Natural killer cell (primary cell): ENCODE measurements around the gene OPA3. TPM values are rescaled to one million over a fixed set of nuclear protein-coding genes. Genes with fewer than 3 reads are reported as not detected.

Source experiments
- ATAC-seq, 3 donors: fragments of 150-1000 bp in 2 of 3; fragments of 200-7000 bp in 1 of 3; cut with Tn5 transposase; 1 replicate in 1 of 3; 2 replicates in 2 of 3; pipeline ENCODE4 v1.10.0; 2021; ENCODE audit warnings: mild to moderate bottlenecking in 2 of 3, moderate library complexity in 2 of 3
- DNase-seq, 2 donors: peaks; one replicate each; pipeline versions ENCODE4 v3.0.0 to v3.0.0-alpha.2; 2013 to 2021; ENCODE audit warnings: mixed read lengths in 1 of 2
- H3K27ac ChIP-seq: one replicate; pipeline ENCODE4 v1.5.1; 2013; ENCODE audit warnings: mild to moderate bottlenecking, low read length
- H3K27me3 ChIP-seq: one replicate; pipeline ENCODE4 v1.6.1; 2013; ENCODE audit warnings: low read length; ENCODE audit not compliant: control insufficient read depth, insufficient read depth
- H3K36me3 ChIP-seq: one replicate; pipeline ENCODE4 v1.6.1; 2013; ENCODE audit warnings: low read length; ENCODE audit not compliant: control insufficient read depth, insufficient read depth
- H3K4me1 ChIP-seq: one replicate; pipeline ENCODE4 v1.6.1; 2013; ENCODE audit warnings: low read length; ENCODE audit not compliant: control insufficient read depth, insufficient read depth
- H3K4me3 ChIP-seq: one replicate; pipeline ENCODE4 v1.5.1; 2013; ENCODE audit warnings: low read length
- H3K9me3 ChIP-seq: one replicate; pipeline ENCODE4 v1.6.1; 2013; ENCODE audit warnings: low read length; ENCODE audit not compliant: control insufficient read depth, insufficient read depth
- H3K27ac Mint-ChIP-seq, 2 donors: one replicate each; pipeline ENCODE4 v1.8.0; 2022; ENCODE audit warnings: mild to moderate bottlenecking in 2 of 2, mixed read lengths in 2 of 2, moderate library complexity in 1 of 2
- H3K27me3 Mint-ChIP-seq, 2 donors: one replicate each; pipeline ENCODE4 v1.8.0; 2022; ENCODE audit warnings: low read depth in 2 of 2, mixed read lengths in 2 of 2
- H3K36me3 Mint-ChIP-seq: one replicate; pipeline ENCODE4 v1.8.0; 2022; ENCODE audit warnings: mixed read lengths
- H3K4me1 Mint-ChIP-seq, 2 donors: one replicate each; pipeline ENCODE4 v1.8.0; 2022; ENCODE audit warnings: mixed read lengths in 2 of 2
- H3K4me3 Mint-ChIP-seq: one replicate; pipeline ENCODE4 v1.8.0; 2022; ENCODE audit warnings: mild to moderate bottlenecking, moderate library complexity, mixed read lengths
- H3K9me3 Mint-ChIP-seq, 2 donors: one replicate each; pipeline ENCODE4 v1.8.0; 2022; ENCODE audit warnings: mixed read lengths in 2 of 2
- WGBS: methylation state at CpG from one replicate; pipeline ENCODE4 v1.1.7; 2013; ENCODE audit warnings: missing lambda C conversion rate; ENCODE audit not compliant: insufficient coverage; 5-methylcytosine and 5-hydroxymethylcytosine counted together
- intact Hi-C: fragments of 100-400 bp; cut with micrococcal nuclease; formaldehyde crosslinking; loops from one replicate; pipeline ENCODE4 v1.14.2; 2022
- total RNA-seq, 4 donors: library from RNA; stranded (reverse); fragments of 120-200 nt in 1 of 4; gene quantifications; one replicate each; pipeline versions ENCODE4 v1.2.3 to v1.2.4, GENCODE V29; 2013 to 2022
- TF ChIP-seq, protein P1 (sequence below): fragments of 200-600 bp; IDR thresholded peaks from one replicate; pipeline ENCODE4 v1.8.0; 2022; ENCODE audit warnings: antibody characterized with exemption

OPA3 gene
- total RNA-seq, 3 donors from 2014 or later (not counting 1 experiment from before 2014, with no cell fraction given): 8.2 to 10.4 (median 9.0) TPM

DNA sequence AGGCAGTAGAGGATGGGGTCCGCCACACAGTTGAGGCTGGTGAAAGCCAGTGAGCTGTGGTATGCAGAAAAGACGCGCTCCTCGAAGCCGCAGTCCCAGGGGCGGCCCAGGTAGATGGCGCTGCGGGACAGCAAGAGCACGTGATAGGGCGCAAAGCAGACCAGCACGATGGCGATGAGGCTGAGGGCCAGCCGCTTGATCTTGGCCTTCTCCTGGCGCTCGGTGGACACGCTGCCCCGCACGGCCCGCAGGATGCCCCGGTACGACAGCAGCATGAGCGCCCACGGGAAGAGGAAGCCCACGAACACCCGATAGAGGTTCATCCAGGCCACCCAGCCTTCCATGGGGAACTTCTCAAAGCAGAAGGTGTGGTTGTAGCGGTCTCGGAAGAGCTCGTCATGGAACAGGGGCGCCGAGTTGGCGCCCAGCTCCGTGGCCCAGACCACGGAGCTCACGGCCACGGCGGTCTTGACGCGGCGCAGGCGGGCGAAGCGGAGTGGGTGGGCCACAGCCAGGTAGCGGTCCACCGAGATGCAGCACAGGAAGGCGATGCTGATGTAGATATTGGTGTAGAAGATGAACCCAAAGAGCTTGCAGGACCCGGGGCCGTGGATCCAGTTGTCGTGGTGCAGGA is 6.5 kb upstream of the OPA3 start:
- H3K36me3 ChIP-seq: no peaks in the 10 kb centered on the region
- no peak overlapping the region for H3K4me3 ChIP-seq
- peak in 1 of 2 donors; percentile 51 for DNase-seq
- no peaks in the 10 kb centered on the region for H3K9me3 ChIP-seq
- WGBS: 50% methylated on average over 47 of the region's 48 CpGs
- Mint-ChIP-seq H3K27me3 (peaks cover 43 to 45% of the 10 kb centered on the region in 2 donors), H3K4me3 (no peak overlapping the region), H3K36me3 (no peaks in the 10 kb centered on the region), H3K27ac (peak overlapping the region in 1 of 2 donors; percentile 55), H3K9me3 (no peaks in the 10 kb centered on the region), H3K4me1 (peaks cover 0 to 5% of the 10 kb centered on the region in 2 donors)
- H3K4me1 ChIP-seq: peaks cover 3% of the 10 kb centered on the region
- intact Hi-C loops: no loop called here
- peak; percentile 44 to 69 (median 66) for ATAC-seq
- no peak overlapping the region for H3K27ac ChIP-seq
- H3K27me3 ChIP-seq: peaks cover 3% of the 10 kb centered on the region
- TF ChIP-seq, protein P1, sequence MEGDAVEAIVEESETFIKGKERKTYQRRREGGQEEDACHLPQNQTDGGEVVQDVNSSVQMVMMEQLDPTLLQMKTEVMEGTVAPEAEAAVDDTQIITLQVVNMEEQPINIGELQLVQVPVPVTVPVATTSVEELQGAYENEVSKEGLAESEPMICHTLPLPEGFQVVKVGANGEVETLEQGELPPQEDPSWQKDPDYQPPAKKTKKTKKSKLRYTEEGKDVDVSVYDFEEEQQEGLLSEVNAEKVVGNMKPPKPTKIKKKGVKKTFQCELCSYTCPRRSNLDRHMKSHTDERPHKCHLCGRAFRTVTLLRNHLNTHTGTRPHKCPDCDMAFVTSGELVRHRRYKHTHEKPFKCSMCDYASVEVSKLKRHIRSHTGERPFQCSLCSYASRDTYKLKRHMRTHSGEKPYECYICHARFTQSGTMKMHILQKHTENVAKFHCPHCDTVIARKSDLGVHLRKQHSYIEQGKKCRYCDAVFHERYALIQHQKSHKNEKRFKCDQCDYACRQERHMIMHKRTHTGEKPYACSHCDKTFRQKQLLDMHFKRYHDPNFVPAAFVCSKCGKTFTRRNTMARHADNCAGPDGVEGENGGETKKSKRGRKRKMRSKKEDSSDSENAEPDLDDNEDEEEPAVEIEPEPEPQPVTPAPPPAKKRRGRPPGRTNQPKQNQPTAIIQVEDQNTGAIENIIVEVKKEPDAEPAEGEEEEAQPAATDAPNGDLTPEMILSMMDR: no peak

DNA sequence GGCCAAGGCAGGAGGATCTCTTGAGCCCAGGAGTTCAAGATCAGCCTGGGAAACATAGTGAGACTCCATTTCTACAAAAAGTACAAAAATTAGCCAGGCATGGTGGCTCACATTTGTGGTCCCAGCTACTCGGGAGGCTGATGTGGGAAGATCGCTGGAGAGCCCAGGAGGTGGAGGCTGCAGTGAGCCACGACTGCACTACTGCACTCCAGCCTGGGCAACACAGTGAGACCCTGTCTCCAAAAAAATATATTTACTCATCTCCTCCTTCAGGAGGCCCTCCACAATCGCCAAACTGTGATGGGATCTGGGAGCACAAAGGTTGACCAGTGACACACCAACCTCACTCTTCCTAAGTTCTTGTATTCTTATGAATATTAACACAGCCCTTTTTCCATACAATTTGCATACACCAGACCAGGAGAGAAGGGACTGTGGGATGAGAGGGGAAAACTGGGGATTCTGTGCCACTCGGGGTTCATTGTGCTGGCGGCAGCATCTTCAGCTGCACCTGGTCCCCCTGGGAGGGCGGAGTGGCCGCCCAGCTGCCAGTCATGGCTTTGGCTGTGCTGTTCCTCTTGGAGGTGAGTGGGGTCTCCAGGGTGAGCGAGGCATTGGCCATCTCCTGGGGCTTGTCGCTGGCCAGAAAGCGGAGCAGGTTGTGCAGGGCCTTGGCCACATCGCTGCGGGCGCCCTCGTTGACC is 5.8 kb upstream of the OPA3 start:
- peaks cover 3% of the 10 kb centered on the region for H3K27me3 ChIP-seq
- Mint-ChIP-seq H3K4me1 (peaks cover 1 to 6% of the 10 kb centered on the region in 2 donors), H3K4me3 (no peak overlapping the region), H3K9me3 (no peaks in the 10 kb centered on the region), H3K27me3 (peaks cover 37 to 40% of the 10 kb centered on the region in 2 donors), H3K27ac (no peak overlapping the region), H3K36me3 (no peaks in the 10 kb centered on the region)
- WGBS: 71% methylated on average over 15 of the region's 15 CpGs
- intact Hi-C loops: no loop called here
- H3K4me3 ChIP-seq: no peak overlapping the region
- no peak for DNase-seq
- H3K36me3 ChIP-seq: no peaks in the 10 kb centered on the region
- H3K4me1 ChIP-seq: peaks cover 4% of the 10 kb centered on the region
- H3K27ac ChIP-seq: no peak overlapping the region
- no peaks in the 10 kb centered on the region for H3K9me3 ChIP-seq
- TF ChIP-seq, protein P1: no peak
- ATAC-seq: no peak

DNA sequence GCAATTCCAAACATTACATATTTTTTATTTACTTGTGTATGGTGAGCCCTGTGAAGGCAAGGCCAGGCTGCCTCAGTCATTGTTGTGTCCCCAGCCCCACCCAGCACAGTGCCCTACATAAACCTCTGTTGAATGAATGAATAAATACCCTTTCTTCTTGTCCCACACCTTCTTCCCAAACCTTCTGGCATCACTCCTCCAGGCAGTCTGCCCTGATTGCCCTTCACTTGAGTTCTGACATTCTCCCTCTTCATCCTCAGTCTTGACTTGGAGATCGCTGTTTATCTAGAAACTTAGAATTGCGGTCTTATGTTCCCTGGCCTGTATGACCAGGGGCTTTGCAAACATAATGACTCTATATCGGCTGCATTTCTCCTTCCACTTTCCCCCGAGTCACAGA is 5.2 kb upstream of the OPA3 start:
- no peaks in the 10 kb centered on the region for H3K9me3 ChIP-seq
- TF ChIP-seq, protein P1: no peak
- H3K4me1 ChIP-seq: peaks cover 10% of the 10 kb centered on the region
- Mint-ChIP-seq H3K36me3 (no peaks in the 10 kb centered on the region), H3K9me3 (no peaks in the 10 kb centered on the region), H3K27ac (no peak overlapping the region), H3K4me3 (no peak overlapping the region), H3K4me1 (peaks cover 8 to 13% of the 10 kb centered on the region in 2 donors), H3K27me3 (peaks cover 34 to 38% of the 10 kb centered on the region in 2 donors)
- H3K36me3 ChIP-seq: no peaks in the 10 kb centered on the region
- WGBS: 87% methylated on average over 4 of the region's 4 CpGs
- no peak for ATAC-seq
- no peak overlapping the region for H3K4me3 ChIP-seq
- intact Hi-C loops: no loop called here
- H3K27ac ChIP-seq: no peak overlapping the region
- DNase-seq: no peak
- peaks cover 3% of the 10 kb centered on the region for H3K27me3 ChIP-seq
